ENCODE data around the gene RBFOX2.
"Not testable (repeated sequence)": the region's sequence is repeated elsewhere in the genome, so short reads cannot be mapped to it uniquely, and the experiment has no call there.

The RBFOX2 gene

DNA sequence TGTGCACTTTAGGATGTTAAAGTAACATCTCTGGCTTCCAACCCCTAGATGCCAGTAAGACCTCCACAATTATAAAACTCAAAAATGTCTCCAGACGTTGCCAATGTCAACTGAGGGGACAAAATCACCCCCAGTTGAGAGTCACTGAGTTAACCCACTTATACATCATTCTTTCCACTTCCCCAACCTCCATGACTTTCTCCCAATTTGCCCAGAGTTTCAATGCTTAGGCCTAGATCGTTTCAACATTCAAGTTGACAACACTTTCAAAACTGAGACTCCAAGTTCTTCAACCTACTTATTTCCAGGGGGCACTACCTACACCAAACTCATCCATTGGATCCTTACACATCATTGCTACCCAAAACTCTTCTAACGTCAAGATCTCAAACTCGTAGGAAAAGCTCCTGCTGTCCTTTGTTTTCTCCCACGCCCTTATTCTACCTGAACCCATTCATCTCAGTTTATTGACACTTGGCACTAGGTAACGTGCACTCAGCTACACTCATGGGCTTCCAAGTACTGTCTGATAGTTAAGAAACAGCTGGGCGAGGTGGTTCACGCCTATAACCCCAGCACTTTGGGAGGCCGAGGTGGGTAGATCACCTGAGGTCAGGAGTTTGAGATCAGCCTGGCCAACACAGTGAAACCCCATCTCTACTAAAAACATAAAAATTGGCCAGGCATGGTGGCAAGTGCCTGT is 24.5 kb downstream of the RBFOX2 start:
- no peak for DNase-seq

DNA sequence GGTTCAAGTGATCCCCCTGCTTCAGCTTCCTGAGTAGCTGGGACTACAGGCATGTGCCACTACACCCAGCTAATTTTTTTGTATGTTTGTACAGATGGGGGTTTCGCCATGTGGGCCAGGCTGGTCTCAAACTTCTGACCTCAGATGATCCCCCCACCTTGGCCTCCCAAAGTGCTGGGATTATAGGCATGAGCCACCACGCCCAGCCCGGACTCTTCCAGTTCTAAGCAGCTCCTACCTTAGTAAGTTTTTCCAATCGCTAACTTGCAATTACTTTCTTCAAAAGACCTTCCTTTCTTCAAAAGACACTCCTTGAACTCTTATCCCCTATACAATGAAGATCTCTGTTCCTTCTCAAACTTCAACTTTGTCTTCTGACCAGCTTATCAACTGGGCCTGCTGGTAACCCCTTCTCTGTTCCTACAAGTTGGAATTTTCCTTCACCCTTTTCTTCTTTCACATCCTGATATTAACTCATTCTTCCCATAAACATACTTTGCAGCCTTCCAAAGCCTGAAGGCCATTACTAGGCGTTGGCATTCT is 25.8 kb downstream of the RBFOX2 start:
- DNase-seq: no peak

DNA sequence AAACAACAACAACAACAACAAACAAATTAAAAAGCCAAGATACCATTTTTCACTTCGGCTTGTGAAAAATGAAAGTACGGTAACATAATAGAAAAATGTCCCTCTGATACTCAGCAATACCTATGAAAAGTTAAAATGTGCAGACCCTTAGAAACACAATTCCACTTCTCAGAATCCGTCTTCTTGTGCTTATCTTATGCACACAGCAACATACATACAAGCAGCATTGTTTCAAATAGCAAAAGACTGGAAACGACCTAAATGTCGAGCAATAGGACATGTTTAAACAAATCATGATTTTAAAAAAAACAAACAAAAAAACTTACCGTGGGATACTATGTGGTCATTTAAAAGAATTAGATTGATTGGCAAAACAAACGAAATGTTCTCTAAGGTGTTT is 26.5 kb downstream of the RBFOX2 start:
- DNase-seq: no peak

DNA sequence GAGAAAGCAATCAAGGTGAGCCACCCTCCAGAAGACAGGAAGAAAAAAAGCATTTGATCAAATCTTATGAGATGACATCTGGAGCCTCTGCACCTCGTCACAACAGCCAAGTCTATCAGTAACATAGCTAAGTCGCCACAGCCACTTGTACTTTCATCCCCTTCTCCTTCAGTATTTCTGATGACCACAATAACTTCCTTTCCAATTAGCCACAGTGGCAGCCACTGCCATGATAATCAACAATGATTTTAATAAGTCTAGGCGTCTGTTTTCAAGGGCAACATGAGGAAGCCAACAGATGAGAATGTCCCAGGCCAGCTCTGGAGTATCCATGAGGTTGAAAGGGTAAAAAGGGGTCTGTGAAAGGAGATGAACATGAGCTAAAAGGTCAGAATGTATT is 29.9 kb downstream of the RBFOX2 start:
- no peak for DNase-seq

DNA sequence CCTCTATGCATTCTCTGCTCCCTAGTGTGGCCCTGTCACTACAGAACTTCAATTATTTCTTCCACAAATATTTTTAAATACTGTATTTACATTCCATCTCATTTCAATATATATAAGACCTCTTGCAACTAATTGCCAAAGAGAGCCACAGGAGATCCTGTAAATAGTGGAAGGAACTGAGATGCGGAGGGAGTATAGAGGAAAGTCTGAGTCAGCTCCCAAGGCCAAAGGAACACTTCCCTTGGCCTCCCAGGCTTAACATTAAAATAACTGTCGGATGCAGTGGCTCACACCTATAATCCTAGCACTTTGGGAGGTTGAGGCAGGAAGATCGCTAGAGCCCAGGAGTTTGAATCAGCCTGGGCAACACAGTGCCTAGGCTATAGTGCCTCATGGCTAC is 31.2 kb downstream of the RBFOX2 start:
- DNase-seq: no peak

DNA sequence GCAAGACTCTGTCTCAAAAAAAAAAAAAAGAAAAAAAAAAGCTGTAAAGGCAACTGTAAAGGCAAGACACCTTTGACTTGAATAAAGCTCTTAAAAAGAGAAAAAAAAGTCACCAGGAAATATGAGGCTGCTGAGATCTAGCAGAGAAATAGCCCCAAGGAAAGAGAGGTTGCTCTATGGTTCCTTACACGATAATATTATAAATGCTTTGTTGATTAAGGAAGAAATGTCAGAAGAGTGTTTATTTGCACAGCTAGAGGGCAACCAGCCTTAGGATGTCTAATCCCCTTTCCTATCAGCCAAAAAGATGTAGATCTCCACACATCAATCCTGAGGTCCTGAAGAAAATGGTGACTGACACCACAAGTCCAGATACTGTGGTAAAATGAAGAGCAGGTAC is 32.0 kb downstream of the RBFOX2 start:
- DNase-seq: no peak

DNA sequence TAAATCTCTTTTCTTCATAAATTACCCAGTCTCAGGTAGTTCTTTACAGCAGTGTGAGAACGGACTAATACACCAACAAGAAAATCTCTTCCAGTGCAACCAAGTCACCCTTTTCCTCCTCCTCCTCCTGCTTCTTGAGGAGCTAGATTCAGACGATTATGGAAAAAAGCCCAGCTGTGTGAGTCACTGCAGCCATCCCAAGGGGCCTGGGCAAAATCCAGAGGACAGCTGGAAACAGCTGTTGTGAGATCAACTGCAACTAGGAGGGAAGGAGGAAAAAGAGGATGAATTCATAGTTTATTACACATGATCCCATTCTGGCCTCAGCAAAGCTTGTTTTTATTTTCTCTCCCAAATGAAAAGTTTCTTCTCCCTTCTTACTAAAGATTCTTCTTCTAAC is 32.9 kb downstream of the RBFOX2 start:
- no peak for DNase-seq

DNA sequence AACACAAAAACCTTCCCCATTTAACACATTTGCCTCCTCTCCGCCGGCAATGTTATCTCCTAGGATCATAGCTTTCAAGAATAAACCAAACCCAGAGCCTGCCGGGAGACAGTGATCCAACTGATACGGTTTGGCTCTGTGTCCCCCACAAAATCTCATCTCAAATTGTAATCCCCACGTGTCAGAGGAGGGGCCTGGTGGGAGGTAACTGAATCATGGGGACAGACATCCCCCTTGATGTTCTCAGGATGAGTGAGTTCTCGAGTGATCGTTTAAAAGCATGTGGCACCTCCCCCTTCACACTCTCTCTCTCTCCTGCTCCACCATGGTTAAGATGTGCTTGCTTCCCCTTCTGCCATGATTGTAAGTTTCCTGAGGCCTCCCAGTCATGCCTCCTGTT is 33.3 kb downstream of the RBFOX2 start:
- no peak for DNase-seq

DNA sequence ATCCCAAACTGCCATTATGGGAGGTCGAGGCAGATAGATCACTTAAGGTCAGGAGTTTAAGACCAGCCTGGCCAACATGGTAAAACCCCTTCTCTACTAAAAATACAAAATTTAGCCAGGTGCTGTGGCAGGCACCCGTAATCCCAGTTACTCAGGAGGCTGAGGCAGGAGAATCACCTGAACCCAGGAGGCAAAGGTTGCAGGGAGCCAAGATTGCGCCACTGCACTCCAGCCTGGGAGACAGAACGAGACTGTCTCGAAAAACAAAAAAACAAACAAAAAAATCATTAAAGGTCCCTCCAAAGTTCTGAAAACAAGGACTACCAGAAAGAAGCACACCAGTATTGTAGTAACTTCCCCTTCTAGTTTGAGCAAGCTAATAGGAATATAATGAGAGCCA is 34.9 kb downstream of the RBFOX2 start:
- not testable (repeated sequence) for DNase-seq

DNA sequence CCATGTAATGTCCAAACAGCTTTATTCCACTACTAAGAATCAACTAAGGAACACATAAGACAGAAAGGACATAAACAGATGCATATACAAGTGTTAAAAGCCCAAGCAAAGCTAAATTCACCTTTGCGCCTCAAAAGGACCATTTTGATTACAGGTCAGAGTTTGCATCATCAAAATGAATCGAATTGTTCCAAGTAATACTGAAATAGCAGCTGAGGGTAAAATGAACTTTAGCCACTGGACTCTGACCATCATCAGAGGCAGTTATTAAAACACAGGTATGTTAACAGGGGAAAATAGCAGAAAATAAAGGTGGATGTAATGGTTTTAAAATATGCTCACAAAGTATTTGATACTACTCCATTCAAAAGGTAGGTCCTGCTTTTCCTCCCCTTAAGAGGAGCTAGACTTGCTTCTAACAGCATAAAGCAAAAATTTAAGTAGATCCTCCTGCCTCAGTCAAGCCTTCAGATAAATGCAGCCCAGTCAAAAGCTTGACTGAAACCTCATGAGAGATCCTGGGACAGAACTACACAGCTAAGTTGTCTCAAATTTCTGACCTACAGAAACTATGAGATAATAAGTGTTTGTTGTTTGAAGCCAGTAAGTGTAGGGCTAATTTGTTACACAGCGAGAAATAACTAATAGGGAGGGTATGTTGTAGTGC is 35.4 kb downstream of the RBFOX2 start:
- DNase-seq: no peak

DNA sequence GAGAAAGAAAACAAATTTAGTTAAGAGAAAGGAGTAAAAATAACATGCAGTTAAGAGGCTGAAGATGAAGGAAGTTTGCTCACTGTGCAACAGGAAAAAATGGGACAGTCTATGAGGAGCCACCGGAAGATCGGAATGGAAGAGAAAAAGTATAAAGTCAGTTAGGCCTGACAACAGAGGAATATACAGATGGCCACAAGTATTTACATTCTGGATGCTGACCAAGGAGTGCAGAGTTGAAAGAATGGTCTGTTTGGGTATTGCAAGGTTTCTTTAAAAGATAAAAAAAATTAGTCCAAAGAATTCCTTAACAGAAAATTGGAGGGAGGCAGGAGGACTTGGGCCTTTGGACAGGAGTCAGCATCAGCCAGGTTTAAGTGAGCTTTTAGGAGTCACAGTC is 37.5 kb downstream of the RBFOX2 start:
- no peak for DNase-seq

DNA sequence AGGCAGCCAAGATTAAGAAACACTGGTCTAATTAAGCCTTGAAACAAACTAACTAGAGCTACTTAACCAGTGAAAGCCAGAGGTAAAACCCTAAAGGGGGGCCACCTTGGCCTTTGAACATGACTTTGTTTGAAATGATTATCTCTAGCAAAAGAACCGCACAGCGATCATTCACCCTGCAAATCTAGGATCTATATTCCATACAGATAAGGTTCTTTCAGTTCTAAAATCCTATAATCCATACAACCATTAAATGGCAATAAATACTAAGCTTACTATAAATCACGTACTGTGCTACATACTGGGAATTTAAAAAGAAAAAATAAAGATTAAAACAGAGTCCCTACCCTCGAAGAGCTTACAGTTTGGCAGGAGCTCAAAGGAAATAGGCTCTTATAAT is 40.6 kb downstream of the RBFOX2 start:
- no peak for DNase-seq

DNA sequence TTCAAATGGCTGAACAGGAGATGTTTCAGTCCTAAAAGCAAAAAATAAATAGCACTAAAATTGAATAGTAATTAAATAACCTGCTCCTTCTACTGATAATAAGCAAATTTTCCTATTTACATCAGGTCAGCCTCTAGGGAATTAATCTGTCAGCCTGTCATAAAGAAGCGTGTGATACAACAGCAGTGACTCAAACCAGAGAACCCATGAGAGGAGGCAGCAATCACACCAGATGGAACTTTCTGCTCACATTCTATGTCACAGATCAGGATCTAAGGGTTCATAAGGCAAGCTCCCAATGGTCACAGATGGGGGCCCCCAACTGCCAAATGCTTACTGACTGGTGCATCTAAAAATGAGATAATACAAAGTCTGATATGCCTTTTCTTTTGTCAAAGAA is 41.1 kb downstream of the RBFOX2 start:
- peak; percentile 82 for DNase-seq

DNA sequence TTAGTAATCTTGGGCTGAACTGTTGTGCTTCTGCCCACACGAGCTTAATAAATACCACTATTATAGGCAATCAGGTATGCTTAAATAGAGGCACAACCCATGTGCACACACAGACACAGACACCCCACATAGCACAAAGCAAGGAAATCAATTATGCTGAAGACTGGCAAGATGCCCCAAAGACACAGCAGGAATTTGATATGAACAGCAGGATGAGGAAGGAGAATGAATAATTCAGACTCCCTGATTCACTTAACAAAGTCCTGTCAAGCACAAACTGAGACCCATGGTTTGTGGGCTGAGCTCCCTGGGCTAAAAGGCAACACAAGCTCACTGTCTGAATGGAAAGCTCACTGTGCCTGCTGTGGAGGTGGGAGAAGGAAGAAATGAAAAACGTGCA is 42.5 kb downstream of the RBFOX2 start:
- peak; percentile 39 for DNase-seq

DNA sequence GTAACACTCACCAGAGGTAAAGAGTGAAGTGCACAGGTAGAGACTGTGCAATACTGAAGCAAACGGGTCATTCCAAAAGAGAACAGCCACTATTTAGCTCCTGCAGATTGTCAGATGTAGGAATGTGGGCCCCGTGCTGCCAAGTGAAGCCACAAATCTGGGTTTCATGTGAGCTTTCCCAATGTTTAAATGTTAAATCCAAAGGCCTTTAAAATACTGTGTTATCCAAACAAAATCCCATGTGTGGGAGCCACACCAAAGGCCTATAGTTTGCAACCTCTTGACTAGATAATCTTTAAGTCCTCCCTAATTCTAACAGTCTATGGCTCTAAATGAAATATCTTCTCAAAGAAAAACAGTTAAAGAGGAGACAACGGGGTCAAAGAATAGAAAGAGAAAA is 43.3 kb downstream of the RBFOX2 start:
- no peak for DNase-seq

DNA sequence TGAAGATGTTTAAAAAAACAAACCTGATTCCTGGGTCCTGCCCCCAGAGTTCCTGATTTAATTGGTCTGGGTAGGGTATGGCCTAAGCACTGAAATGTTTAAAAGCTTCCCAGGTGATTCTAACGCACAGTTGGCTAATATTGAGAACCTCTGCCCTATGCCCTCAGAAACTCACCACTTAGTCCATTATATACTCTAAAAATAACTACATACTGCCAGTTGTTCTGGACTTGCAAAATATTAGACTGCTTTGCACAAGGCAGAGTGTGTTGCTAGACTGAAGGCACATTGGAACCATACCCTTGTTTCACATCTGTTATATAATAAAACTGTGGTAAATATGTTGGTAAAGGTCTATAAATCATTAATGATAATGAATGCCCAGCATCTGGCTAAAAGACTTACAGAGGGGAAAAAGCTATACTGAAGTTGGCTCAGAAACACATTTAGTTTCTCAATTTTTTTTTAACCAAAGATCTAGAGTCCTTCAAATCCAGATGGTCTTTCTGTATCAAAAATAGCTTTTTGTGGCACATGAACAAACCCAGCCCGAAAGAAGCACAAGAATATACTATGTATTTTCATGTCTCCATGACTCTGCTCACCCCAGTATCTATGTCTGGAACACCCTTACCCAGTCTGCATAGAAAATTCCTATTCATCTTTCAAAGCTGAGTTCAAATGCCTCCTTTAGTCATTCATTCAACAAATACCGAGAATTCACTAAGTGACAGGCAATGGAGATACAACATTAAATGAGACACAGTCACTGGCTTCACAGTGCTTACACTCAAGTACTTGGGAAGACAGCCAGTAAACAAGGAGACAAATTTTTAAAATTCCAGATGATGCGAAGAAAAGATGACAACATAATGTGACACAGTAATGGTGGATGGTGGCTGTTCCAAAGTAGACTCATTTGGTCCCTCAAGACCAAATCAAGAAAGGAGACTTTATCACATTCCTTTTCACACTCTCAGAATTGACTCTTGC is 44.1 kb downstream of the RBFOX2 start:
- DNase-seq: no peak

DNA sequence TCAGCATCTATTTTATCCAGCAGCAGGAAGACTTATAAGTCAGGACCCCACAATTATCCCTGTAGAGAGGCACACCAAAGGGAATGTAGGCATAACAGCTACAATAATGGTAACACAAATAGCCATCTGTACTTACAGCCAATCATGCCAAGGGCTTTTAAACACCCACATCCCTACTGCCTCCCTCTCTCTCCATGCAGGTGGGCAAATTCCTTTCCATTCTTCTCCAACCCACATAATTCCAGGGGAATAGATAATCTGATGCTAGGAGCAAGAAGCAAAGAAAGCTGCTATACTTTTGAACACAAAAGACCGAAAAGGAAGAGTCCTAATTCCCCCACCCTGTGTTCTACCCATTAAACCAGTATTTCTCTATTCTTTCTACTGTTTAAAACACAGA is 46.7 kb downstream of the RBFOX2 start:
- DNase-seq: no peak

DNA sequence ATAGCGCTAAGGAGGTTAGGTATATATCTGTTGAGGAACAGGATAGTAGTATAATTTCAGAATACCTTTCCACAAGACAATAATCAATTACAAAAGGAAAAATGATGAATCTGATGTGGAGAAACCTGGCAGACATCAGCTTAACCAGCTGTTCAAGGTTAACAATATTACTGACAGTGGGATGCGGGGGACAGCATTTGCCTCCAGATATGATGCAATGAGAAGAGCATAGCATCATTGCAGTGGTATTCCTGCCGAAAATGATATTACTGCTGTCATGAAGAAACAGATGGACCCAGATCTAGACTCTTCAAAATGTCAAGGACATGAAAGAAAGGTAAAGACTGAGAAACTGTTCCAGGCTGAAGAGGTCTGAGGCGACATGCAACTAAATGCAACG is 49.7 kb downstream of the RBFOX2 start:
- no peak for DNase-seq

DNA sequence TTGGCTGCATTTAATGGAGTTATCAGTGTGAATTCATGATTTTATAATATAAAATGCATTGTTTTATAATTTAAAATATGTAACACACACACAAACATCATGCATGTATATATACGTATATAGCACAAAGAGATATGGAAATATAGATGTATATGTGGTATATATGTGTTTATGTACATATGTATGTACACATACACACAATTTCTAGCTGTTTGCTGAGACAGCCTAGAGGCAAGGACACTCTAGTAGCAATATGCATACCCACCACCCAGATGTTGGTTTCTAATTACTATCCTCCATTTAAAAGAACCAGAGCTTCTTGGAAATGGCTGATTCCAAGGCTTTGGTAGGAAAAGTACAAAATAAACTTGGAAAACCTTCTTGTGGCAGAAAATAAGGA is 50.4 kb downstream of the RBFOX2 start:
- no peak for DNase-seq

DNA sequence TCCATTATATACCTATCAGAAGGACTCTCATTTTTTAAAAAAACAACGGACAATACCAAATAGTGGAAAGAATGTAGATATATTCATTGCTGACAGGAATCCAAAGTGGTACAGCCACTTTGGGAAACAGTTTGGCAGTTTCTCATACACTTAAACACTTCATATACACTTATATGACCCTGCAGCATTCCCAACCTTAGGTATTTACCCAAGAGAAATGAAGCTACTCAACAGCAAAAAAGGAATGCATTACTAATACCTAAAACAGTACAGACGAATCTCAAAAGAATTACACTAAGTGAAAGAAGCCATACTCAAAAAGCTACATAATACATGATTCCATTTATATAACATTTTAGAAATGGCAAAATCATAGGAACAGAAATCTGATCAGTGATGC is 51.5 kb downstream of the RBFOX2 start:
- no peak for DNase-seq

DNA sequence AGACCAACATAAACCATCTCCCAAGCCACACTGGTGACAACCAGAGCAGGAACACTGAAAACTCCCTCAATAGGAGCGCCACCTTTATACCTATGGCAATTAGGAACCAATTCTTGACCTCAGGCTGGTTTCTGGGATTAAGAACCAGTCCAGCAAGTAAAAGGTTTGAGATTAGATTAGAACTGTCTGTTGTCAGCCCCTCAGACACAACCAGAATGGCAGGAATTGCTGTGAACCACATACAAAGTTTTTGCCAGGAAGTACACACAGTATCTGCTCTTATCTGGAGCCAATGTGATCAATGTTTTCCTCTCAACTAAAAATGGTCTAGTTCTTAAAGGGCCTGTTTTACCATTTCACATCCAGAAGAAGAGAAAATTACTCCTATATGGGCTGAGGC is 55.2 kb downstream of the RBFOX2 start:
- no peak for DNase-seq

DNA sequence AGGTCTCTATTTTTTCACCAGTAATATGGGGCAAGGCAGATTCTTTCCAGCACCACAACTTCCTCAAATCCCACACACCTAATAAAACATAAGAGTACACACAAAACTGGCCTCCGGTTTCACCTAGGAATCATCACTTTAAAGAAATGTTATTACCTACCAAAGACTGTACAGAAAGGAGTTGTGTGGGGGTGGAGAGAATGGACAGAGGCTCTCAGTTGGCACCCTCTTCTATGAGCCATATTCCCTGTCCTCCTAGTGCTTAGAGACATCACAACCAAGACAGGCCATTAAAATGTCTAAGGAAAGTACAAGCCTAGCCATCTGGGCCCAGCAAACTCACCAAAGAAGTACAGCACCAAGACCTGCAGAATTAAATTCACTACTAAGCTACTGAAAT is 56.1 kb downstream of the RBFOX2 start:
- no peak for DNase-seq

DNA sequence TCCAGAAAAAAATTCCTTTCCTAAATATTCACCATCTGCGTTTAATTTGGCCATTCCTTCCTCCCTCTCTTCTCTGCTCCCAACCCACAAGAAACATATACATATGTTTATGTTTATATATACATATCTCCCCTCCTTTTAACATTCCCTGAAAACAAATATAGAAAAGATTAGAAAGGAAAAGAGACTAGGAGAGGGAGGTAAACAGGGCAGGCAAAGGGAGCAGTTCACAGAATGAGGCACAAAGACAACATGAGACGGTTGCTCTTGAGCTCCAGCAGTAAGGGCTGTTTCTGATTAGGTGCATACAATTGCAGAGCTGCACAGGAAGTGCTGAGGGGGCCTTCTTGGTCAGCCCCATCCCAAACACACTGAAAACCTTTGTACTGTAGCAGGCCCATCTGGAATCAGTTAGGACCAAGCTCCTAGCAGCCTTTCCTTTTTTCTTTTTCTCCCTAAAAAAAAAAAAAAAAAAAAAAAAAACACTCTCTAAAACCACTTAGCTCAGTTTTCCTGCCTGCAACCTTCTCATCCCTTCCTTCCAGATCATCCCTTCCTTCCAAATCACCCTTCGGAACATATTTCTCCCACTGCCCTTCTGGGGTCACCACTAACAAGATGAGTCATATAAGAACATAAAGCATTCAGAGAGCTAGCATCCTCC is 57.0 kb downstream of the RBFOX2 start:
- no peak for DNase-seq

All from NCI-H2171 (cell line).